Keratinocyte (primary cell): ENCODE measurements around the gene OPTC. TPM values are rescaled to one million over a fixed set of nuclear protein-coding genes. Genes with fewer than 3 reads are reported as not detected.

ENCODE experiments used
- DNase-seq: peaks from one replicate; pipeline ENCODE4 v3.0.0-alpha.2; 2011; ENCODE audit warnings: low read depth, missing footprints, low spot score
- FAIRE-seq: peaks from 2 replicates; lab custom pipeline; 2011; peaks lifted over from hg19 to GRCh38; lab: Jason Lieb, UNC
- H2AFZ ChIP-seq: 2 replicates; pipeline ENCODE4 v1.6.0; 2012; ENCODE audit warnings: low read length, control low read depth, inconsistent platforms; ENCODE audit not compliant: control insufficient read depth
- H3K27ac ChIP-seq: 2 replicates; pipeline ENCODE4 v1.5.1; 2011; ENCODE audit warnings: low read length; ENCODE audit not compliant: control insufficient read depth, insufficient read depth
- H3K27me3 ChIP-seq: 3 replicates; pipeline ENCODE4 v1.6.0; 2011; ENCODE audit warnings: low read length; ENCODE audit not compliant: control insufficient read depth, insufficient read depth; ENCODE audit errors: extremely low read depth
- H3K36me3 ChIP-seq, 2 experiments: 2 replicates in 1 of 2; 3 replicates in 1 of 2; pipeline ENCODE4 v1.5.1; 2011; ENCODE audit warnings: low read length in 2 of 2, mild to moderate bottlenecking in 1 of 2; ENCODE audit not compliant: control insufficient read depth in 2 of 2, insufficient read depth in 2 of 2; ENCODE audit errors: extremely low read depth in 1 of 2
- H3K4me1 ChIP-seq: 3 replicates; pipeline ENCODE4 v1.5.1; 2011; ENCODE audit warnings: low read length; ENCODE audit not compliant: control insufficient read depth, insufficient read depth; ENCODE audit errors: extremely low read depth
- H3K4me2 ChIP-seq: 3 replicates; pipeline ENCODE4 v1.6.0; 2011; ENCODE audit warnings: low read depth, low read length; ENCODE audit not compliant: control insufficient read depth, insufficient read depth; ENCODE audit errors: extremely low read depth
- H3K4me3 ChIP-seq, 3 experiments: fragments of 200-600 bp in 1 of 3; sonication (generic) in 1 of 3; 2 replicates in 2 of 3; 3 replicates in 1 of 3; pipeline ENCODE4 v1.5.1; 2011 to 2016; ENCODE audit warnings: low read length in 3 of 3, mild to moderate bottlenecking in 3 of 3, control low read depth in 2 of 3, inconsistent platforms in 1 of 3, low read depth in 1 of 3, mixed read lengths in 1 of 3, mixed run types in 1 of 3, moderate library complexity in 1 of 3; ENCODE audit not compliant: control insufficient read depth in 2 of 3, insufficient read depth in 2 of 3; ENCODE audit errors: extremely low read depth in 1 of 3
- H3K79me2 ChIP-seq: 2 replicates; pipeline ENCODE4 v1.6.0; 2012; ENCODE audit warnings: low read length; ENCODE audit not compliant: control insufficient read depth, insufficient read depth
- H3K9ac ChIP-seq: 3 replicates; pipeline ENCODE4 v1.6.0; 2011; ENCODE audit warnings: low read length; ENCODE audit not compliant: control insufficient read depth, insufficient read depth; ENCODE audit errors: extremely low read depth
- H3K9me1 ChIP-seq: 3 replicates; pipeline ENCODE4 v1.6.0; 2011; ENCODE audit warnings: low read length; ENCODE audit not compliant: control insufficient read depth, insufficient read depth; ENCODE audit errors: extremely low read depth
- H3K9me3 ChIP-seq: 2 replicates; pipeline ENCODE4 v1.5.1; 2012; ENCODE audit warnings: low read depth, low read length; ENCODE audit not compliant: control insufficient read depth
- H4K20me1 ChIP-seq: 3 replicates; pipeline ENCODE4 v1.6.0; 2011; ENCODE audit warnings: low read length; ENCODE audit not compliant: control insufficient read depth, insufficient read depth; ENCODE audit errors: extremely low read depth
- EZH2 ChIP-seq: IDR thresholded peaks from one replicate; pipeline ENCODE4 v1.6.1; 2012; ENCODE audit warnings: inconsistent platforms, mild to moderate bottlenecking, low read length, moderate library complexity
- dilution Hi-C: fragments of 300-500 bp; cut with MboI; formaldehyde crosslinking; loops from one replicate; pipeline ENCODE4 v1.7.0; 2020; ENCODE audit warnings: low sequenced_read_pairs; ENCODE audit not compliant: extremely low pct_ligation_motif_present
- polyA plus RNA-seq, 5 experiments: library from polyadenylated mRNA; depleted of rRNA in 3 of 5; stranded (reverse) in 3 of 5; stranded (forward) in 1 of 5; unstranded in 1 of 5; fragments of >200 nt; gene quantifications; 1 replicate in 1 of 5; 2 replicates in 3 of 5; 3 replicates in 1 of 5; pipeline versions ENCODE4 v1.2.1 to v1.2.3, GENCODE V29; 2011 to 2012; ENCODE audit warnings: missing spikeins in 2 of 5, low read depth in 1 of 5, low replicate concordance in 1 of 5
- TF ChIP-seq, protein P1 (sequence below), 3 experiments: IDR thresholded peaks in 1 of 3; conservative IDR thresholded peaks in 1 of 3; optimal IDR thresholded peaks in 1 of 3; 2 replicates in 2 of 3; 3 replicates in 1 of 3; pipeline versions ENCODE3 to v1.5.1; 2011; ENCODE audit warnings: low read length in 3 of 3, mild to moderate bottlenecking in 3 of 3, moderate library complexity in 2 of 3, control low read depth in 1 of 3, inconsistent platforms in 1 of 3; ENCODE audit not compliant: insufficient read depth in 2 of 3; ENCODE audit errors: extremely low read depth in 1 of 3

OPTC gene
- polyA plus RNA-seq, 1 donor (not counting 4 experiments of a cell fraction or from before 2014, with no cell fraction given), result not detected

DNA sequence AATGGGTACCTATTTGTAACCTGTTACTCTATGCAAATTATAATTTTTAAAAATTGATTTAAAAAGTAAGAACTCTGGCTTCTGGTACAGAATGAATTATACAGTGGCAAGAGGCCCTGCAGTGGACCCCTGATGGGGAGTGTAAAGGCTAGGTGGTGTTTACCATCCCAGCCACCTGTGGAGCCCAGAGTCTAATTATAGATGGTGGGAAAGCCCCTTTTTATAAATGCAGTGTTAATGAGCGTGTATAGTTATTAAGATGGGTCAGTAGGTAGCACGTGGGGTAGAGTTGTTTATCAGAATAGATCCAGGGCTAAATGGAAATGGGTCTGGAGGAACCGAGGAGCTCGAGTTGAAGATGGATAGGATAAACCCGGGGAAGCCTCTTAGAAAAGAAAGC lies 32.2 kb upstream of the OPTC start:
- no peak overlapping the region for H3K4me2 ChIP-seq
- H3K36me3 ChIP-seq, result no peaks in the 10 kb centered on the region
- no peak overlapping the region for H2AFZ ChIP-seq
- H3K9me1 ChIP-seq, result no peaks in the 10 kb centered on the region
- dilution Hi-C loops, result loop anchor here (25.0 kb wide), 1 partner anchor 99 kb away; the partner anchor contains the start of gene FMOD
- H3K79me2 ChIP-seq, result no peaks in the 10 kb centered on the region
- no peak for TF ChIP-seq EZH2
- TF ChIP-seq, protein P1, sequence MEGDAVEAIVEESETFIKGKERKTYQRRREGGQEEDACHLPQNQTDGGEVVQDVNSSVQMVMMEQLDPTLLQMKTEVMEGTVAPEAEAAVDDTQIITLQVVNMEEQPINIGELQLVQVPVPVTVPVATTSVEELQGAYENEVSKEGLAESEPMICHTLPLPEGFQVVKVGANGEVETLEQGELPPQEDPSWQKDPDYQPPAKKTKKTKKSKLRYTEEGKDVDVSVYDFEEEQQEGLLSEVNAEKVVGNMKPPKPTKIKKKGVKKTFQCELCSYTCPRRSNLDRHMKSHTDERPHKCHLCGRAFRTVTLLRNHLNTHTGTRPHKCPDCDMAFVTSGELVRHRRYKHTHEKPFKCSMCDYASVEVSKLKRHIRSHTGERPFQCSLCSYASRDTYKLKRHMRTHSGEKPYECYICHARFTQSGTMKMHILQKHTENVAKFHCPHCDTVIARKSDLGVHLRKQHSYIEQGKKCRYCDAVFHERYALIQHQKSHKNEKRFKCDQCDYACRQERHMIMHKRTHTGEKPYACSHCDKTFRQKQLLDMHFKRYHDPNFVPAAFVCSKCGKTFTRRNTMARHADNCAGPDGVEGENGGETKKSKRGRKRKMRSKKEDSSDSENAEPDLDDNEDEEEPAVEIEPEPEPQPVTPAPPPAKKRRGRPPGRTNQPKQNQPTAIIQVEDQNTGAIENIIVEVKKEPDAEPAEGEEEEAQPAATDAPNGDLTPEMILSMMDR (optimal IDR thresholded peaks at IDR 0.05 in 1 of 3, IDR thresholded peaks at IDR 0.05 in 1 of 3, conservative IDR thresholded peaks at IDR 0.05 in 1 of 3; ENCODE audit: extremely low read depth in 1 of 3, insufficient read depth in 2 of 3, low read length in 3 of 3), result no peak
- no peak for DNase-seq
- H3K9ac ChIP-seq, result no peak overlapping the region
- no peaks in the 10 kb centered on the region for H4K20me1 ChIP-seq
- no peak overlapping the region for H3K27ac ChIP-seq
- no peaks in the 10 kb centered on the region for H3K9me3 ChIP-seq
- peaks cover 5% of the 10 kb centered on the region for H3K4me1 ChIP-seq
- no peak for FAIRE-seq
- peaks cover 12% of the 10 kb centered on the region for H3K27me3 ChIP-seq
- no peak overlapping the region for H3K4me3 ChIP-seq

DNA sequence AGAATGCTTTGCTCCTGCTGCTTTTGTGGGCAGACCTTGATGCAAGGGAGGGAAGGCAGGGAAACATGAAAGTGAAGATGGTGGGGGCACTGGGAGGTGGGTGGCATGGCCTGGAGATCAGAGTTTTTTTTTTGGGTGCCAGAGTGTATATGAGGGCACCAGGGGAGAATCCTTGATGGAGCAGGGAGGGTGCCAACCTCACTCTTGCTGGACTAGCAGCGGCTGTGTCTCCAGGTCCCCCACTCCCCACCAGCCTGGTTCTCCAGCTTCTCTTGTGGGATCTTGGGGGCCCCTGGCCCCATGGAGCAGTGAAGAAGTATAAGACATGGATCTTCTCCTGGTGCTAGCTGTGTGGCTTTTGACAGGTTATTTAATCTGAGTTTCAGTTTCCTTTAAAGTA lies 31.8 kb upstream of the OPTC start:
- H3K27ac ChIP-seq, result no peak overlapping the region
- no peaks in the 10 kb centered on the region for H3K9me1 ChIP-seq
- no peak for TF ChIP-seq EZH2
- TF ChIP-seq, protein P1 (optimal IDR thresholded peaks at IDR 0.05 in 1 of 3, IDR thresholded peaks at IDR 0.05 in 1 of 3, conservative IDR thresholded peaks at IDR 0.05 in 1 of 3; ENCODE audit: extremely low read depth in 1 of 3, insufficient read depth in 2 of 3, low read length in 3 of 3), result no peak
- H3K79me2 ChIP-seq, result no peaks in the 10 kb centered on the region
- dilution Hi-C loops, result loop anchor here (25.0 kb wide), 1 partner anchor 100 kb away; the partner anchor contains the start of gene FMOD
- peaks cover 5% of the 10 kb centered on the region for H3K4me1 ChIP-seq
- no peaks in the 10 kb centered on the region for H4K20me1 ChIP-seq
- no peak for DNase-seq
- H3K9me3 ChIP-seq, result no peaks in the 10 kb centered on the region
- peaks cover 12% of the 10 kb centered on the region for H3K27me3 ChIP-seq
- no peak overlapping the region for H2AFZ ChIP-seq
- no peak for FAIRE-seq
- H3K4me3 ChIP-seq, result no peak overlapping the region
- H3K9ac ChIP-seq, result no peak overlapping the region
- H3K36me3 ChIP-seq, result no peaks in the 10 kb centered on the region
- no peak overlapping the region for H3K4me2 ChIP-seq
